Calu3 (cell line): ENCODE measurements around the gene DLGAP1. TPM values are rescaled to one million over a fixed set of nuclear protein-coding genes. Genes with fewer than 3 reads are reported as not detected.
"Not testable (repeated sequence)": the region's sequence is repeated elsewhere in the genome, so short reads cannot be mapped to it uniquely, and the experiment has no call there.

ENCODE experiments used
- Bru-seq: library from RNA; stranded (reverse); fragments of 400-500 nt; gene quantifications from one replicate; lab custom pipeline; 2021; lab: Mats Ljungman, UMichigan
- BruChase-seq, 2 experiments: library from RNA; stranded (reverse); fragments of 400-500 nt; gene quantifications; one replicate each; lab custom pipeline; 2021; lab: Mats Ljungman, UMichigan
- BruUV-seq: library from RNA; stranded (reverse); fragments of 400-500 nt; replicated peaks from 2 replicates; lab custom pipeline; 2021; lab: Mats Ljungman, UMichigan
- CTCF ChIA-PET: fragments of 300-600 bp; sonication (Branson Sonifier 250); formaldehyde crosslinking; loops from one replicate; lab custom pipeline; 2022; ENCODE audit warnings: antibody characterized with exemption; lab: Charles Lee
- DNase-seq: peaks from one replicate; pipeline ENCODE4 v3.0.0; 2022
- H3K27ac Mint-ChIP-seq: one replicate; pipeline ENCODE4 v1.8.0; 2022; ENCODE audit warnings: mixed read lengths; ENCODE audit not compliant: unreplicated experiment
- H3K27me3 Mint-ChIP-seq: one replicate; pipeline ENCODE4 v1.8.0; 2022; ENCODE audit warnings: mixed read lengths; ENCODE audit not compliant: unreplicated experiment
- H3K36me3 Mint-ChIP-seq: one replicate; pipeline ENCODE4 v1.8.0; 2022; ENCODE audit warnings: mild to moderate bottlenecking, moderate library complexity, mixed read lengths; ENCODE audit not compliant: insufficient read depth, unreplicated experiment
- H3K4me1 Mint-ChIP-seq: one replicate; pipeline ENCODE4 v1.8.0; 2022; ENCODE audit warnings: mild to moderate bottlenecking, low read depth, mixed read lengths; ENCODE audit not compliant: unreplicated experiment
- H3K4me3 Mint-ChIP-seq: one replicate; pipeline ENCODE4 v1.8.0; 2022; ENCODE audit warnings: mild to moderate bottlenecking, low read depth, moderate library complexity, mixed read lengths; ENCODE audit not compliant: unreplicated experiment
- H3K9me3 Mint-ChIP-seq: one replicate; pipeline ENCODE4 v1.8.0; 2022; ENCODE audit warnings: low read depth, mixed read lengths; ENCODE audit not compliant: unreplicated experiment
- intact Hi-C: fragments of 100-400 bp; cut with micrococcal nuclease; formaldehyde crosslinking; loops from one replicate; pipeline ENCODE4 v1.10.0; 2022; ENCODE audit not compliant: unreplicated experiment
- long read RNA-seq: library from polyadenylated mRNA; stranded (forward); transcript quantifications from one replicate; pipeline ENCODE4 v2.0.0, GENCODE V29; 2022
- total RNA-seq: library from RNA; stranded (reverse); gene quantifications from 2 replicates; pipeline ENCODE4 v1.2.3, GENCODE V29; 2022
- TF ChIP-seq, protein P1 (sequence below): fragments of 200-600 bp; IDR thresholded peaks from one replicate; pipeline ENCODE4 v1.8.0; 2022; ENCODE audit warnings: antibody characterized with exemption; ENCODE audit not compliant: unreplicated experiment

DLGAP1 gene
- total RNA-seq (3.2 and 9.0 TPM in 2 replicates), Bru-seq, nascent RNA (percentile 43 among the genes with signal in this experiment), BruChase-seq, experiment 1, labeled RNA remaining after a 6-hour chase (percentile 41 among the genes with signal in this experiment), BruChase-seq, experiment 2, labeled RNA remaining after a 2-hour chase (percentile 43 among the genes with signal in this experiment)
- long read RNA-seq, partial matches to known transcripts, result 0 of 2 reads
- long read RNA-seq, other reads (novel, unspliced or antisense), result 2 of 2 reads

DNA sequence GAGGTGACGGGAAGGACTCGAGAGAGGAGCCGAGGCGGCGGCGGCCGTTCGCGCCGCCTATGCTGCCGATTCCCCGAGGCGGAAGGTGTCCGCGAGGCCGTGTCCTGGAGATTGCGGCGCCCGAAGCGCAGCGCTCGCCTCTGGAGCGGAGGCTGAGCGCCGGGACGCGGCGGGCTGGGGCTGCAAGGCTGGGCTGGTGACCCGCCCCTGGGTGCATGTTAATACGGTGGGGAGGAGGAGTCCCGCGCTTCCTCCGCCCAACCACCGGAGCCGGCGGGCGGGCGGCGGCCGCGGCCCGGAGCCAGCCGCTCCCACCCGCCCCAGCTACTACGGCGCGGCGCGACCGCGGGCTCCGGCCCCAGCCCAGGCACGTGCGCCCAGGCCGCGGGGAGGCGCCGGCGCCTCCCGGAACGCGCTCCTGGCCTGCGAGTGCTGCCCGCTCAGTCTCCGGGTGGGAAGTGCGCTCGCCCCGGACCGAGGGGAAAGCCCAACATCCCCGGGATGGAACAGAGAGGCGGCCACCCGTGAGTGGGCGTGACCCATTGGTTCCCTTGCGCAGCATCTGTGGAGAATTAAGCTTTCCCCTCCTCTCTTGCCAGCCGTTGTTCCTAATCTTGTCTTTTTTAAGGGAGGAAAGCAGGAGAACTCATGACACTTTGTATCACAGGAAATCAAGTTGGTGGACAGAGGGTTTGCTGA, at the start of gene DLGAP1:
TSS of gene DLGAP1 (minus strand) at position 195 of the 699 bp plus-strand sequence.
- Mint-ChIP-seq H3K4me1 (peaks cover 11% of the 10 kb centered on the region), H3K9me3 (peaks cover 2% of the 10 kb centered on the region), H3K27ac (no peak within 1 kb of the TSS), H3K27me3 (no peaks in the 10 kb centered on the region), H3K36me3 (peaks cover 16% of the 10 kb centered on the region), H3K4me3 (peak within 1 kb of the TSS; percentile 72)
- DNase-seq, result peak; percentile 66
- CTCF ChIA-PET, result interaction anchor here (0.6 kb wide), 1 partner anchor 326 kb away, joined by 3 read pairs; no protein-coding TSS in a partner anchor
- BruUV-seq, result no TSS peak
- intact Hi-C loops, result loop anchor here (10.0 kb wide), 1 partner anchor 600 kb away; no protein-coding TSS in a partner anchor
- TF ChIP-seq, protein P1, sequence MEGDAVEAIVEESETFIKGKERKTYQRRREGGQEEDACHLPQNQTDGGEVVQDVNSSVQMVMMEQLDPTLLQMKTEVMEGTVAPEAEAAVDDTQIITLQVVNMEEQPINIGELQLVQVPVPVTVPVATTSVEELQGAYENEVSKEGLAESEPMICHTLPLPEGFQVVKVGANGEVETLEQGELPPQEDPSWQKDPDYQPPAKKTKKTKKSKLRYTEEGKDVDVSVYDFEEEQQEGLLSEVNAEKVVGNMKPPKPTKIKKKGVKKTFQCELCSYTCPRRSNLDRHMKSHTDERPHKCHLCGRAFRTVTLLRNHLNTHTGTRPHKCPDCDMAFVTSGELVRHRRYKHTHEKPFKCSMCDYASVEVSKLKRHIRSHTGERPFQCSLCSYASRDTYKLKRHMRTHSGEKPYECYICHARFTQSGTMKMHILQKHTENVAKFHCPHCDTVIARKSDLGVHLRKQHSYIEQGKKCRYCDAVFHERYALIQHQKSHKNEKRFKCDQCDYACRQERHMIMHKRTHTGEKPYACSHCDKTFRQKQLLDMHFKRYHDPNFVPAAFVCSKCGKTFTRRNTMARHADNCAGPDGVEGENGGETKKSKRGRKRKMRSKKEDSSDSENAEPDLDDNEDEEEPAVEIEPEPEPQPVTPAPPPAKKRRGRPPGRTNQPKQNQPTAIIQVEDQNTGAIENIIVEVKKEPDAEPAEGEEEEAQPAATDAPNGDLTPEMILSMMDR, result no peak

DNA sequence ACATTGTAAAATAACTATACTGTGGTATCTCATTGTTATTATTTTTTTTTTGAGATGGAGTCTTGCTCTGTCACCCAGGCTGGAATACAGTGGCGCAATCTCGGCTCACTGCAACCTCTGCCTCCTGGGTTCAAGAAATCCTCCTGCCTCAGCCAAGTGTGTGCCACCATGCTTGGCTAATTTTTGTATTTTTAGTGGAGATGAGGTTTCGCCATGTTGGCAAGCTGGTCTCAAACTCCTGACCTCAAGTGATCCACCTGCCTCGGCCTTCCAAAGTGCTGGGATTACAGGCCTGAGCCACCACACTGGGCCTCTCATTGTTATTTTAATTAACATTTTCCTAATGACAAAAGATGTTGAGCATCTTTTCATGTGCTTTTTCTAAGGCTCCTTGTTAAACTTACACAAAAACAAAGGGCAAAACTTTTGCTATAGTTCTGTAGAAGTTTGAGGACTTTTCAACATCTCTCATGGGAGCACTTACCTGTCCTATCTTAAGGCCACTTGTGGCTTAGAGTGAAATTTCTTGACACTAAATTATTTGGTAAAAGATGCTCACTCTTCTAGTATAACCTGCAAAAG, 39.7 kb upstream of the DLGAP1 start:
- intact Hi-C loops, H3K27me3 Mint-ChIP-seq, H3K9me3 Mint-ChIP-seq, H3K4me1 Mint-ChIP-seq, DNase-seq, BruUV-seq, H3K27ac Mint-ChIP-seq, H3K36me3 Mint-ChIP-seq, H3K4me3 Mint-ChIP-seq, CTCF ChIA-PET: not testable (repeated sequence)

DNA sequence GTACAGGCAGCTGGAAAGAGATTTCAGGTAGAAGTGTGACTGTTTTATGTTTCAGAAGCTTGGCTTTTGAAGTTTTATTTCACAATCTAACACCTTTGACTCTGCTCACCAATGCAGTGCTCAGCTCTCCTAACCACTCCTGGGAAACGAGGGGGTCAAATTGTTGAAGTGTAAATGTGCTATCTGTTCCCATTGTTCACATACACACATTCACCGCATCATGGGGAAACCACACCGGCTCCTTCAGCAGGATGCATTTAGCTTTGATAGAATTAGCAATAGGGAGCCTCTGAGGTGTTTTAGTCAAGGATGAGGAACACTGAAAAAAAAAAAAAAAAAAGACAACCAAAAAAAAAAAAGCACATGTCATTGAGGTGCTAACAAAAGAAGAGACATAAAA, 13.4 kb upstream of the DLGAP1 start:
- intact Hi-C loops, result no loop called here
- TF ChIP-seq, protein P1, result no peak
- DNase-seq, result no peak
- BruUV-seq, result no TSS peak
- H3K4me3 Mint-ChIP-seq, result no peak overlapping the region
- no peaks in the 10 kb centered on the region for H3K27me3 Mint-ChIP-seq
- CTCF ChIA-PET, result no interaction called here
- no peaks in the 10 kb centered on the region for H3K36me3 Mint-ChIP-seq
- no peak overlapping the region for H3K27ac Mint-ChIP-seq
- H3K9me3 Mint-ChIP-seq, result no peaks in the 10 kb centered on the region
- no peaks in the 10 kb centered on the region for H3K4me1 Mint-ChIP-seq

DNA sequence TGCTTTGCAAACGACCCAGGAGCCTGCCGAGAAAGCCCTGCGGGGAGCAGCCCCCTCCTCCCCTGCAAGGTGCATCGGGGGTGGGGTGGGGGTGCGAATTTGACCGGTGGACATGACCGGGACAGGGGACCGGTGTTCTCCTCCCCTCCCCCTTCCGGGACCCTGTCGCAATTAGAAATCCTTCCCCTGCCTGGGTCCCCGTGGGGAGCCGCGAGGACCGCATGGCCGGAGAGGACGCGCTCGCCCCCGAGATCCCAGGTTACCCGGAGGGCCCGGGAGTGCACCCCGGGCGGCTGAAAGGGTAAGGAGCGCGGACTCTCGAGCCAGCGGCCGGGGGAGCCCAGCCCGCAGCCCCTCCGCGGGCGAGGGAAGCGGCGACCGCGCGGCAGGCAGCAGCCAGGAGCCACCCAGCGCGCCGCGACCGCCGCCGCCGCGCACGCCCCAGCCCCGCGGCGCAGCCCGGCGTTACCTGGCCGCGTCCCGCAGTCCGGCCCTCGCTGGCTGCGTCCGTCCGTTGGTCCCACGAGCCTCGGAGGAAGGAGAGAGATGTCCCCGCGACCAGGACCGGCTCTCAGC, 482 bp downstream of the DLGAP1 start:
- BruUV-seq, result no TSS peak
- Mint-ChIP-seq H3K4me3 (peak overlapping the region; percentile 72), H3K27me3 (no peaks in the 10 kb centered on the region), H3K4me1 (peaks cover 18% of the 10 kb centered on the region), H3K36me3 (peaks cover 16% of the 10 kb centered on the region), H3K27ac (no peak overlapping the region), H3K9me3 (peaks cover 2% of the 10 kb centered on the region)
- CTCF ChIA-PET, result no interaction called here
- TF ChIP-seq, protein P1, result no peak
- DNase-seq, result no peak
- intact Hi-C loops, result loop anchor here (10.0 kb wide), 1 partner anchor 600 kb away; no protein-coding TSS in a partner anchor
